GM18505 (cell line): Measurements from ENCODE around the gene ZBTB7C.

Experiments
- ATAC-seq: cut with Tn5 transposase; IDR thresholded peaks from one replicate; pipeline ENCODE4 v1.9.1; 2021; ENCODE audit not compliant: unreplicated experiment
- POLR2A ChIP-seq: IDR thresholded peaks from 4 replicates; pipeline ENCODE4 v1.6.1; 2011; ENCODE audit warnings: borderline replicate concordance; ENCODE audit not compliant: insufficient read depth, insufficient read length; ENCODE audit errors: extremely low read depth

Gene ZBTB7C

DNA sequence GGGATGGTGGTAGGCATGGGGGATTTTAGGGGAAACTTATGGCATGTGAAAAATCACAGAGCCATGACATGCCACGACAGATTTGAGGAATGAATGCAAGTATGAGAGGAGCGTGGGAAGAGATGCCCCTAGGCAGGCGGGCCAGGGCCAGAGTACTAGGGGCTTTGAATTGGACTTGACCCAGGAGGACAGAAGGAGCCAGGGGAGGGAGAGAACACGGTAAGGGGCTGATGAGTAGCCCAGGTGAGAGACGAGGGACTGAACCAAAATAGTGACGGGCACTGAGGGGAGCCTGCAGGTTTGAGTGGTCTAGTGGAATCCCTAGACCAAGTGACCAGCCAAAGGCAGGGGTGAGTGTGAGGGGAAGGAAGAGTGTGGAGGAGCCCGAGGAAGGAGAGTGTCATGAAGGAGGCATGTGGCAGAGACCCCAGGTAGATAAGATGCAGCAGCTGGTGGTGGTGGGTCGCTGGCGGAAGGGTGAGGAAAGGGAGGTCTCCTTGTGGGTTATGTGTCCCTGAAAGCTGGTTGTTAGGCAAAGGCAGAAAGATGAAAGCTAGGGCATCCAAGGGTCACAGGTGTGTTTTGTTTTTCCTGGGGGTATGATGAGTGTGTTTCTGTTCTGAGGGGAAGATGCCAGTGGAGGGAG lies 48.7 kb downstream of the ZBTB7C start:
- no peak for TF ChIP-seq POLR2A
- no peak for ATAC-seq

DNA sequence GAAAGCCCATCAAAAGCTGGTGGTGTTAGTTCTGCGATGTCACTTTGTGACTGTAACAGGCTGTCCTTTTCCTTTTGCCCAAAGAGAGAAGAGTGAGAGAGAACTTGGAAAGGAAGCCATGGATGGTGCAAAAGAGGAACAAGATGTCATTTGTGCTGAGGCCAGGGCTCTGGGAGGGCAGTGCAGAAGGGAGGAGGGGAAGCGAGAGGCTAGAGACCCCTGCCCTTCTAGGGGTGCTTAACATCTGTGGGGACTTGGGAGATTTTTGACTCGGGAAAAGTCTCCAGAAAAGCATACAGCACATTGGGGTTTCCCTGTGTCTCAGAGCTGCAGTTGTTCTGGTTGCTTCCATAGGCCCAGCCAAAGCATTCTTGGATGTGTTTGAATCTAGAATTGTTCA lies 49.6 kb downstream of the ZBTB7C start:
- ATAC-seq, result no peak
- no peak for TF ChIP-seq POLR2A

DNA sequence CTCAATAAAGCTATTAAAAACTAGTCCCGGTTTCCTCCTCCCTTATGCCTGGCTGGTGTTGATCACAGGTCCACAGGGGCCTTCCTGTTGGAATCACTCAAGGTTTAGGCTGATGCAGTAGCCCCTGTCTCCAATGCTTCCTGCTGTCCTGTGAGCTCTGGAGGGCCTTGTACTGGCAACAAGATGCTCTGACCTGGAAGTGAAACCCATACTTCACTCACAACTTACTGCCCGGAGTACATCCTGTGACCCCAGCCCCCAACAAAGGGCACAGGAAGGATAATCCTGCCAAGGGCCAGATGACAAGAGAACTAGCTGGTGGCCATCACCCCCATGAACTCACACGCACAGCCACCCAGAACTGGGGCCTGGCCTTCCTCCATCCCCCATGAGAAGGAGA lies 50.3 kb downstream of the ZBTB7C start:
- no peak for ATAC-seq
- TF ChIP-seq POLR2A, result no peak

DNA sequence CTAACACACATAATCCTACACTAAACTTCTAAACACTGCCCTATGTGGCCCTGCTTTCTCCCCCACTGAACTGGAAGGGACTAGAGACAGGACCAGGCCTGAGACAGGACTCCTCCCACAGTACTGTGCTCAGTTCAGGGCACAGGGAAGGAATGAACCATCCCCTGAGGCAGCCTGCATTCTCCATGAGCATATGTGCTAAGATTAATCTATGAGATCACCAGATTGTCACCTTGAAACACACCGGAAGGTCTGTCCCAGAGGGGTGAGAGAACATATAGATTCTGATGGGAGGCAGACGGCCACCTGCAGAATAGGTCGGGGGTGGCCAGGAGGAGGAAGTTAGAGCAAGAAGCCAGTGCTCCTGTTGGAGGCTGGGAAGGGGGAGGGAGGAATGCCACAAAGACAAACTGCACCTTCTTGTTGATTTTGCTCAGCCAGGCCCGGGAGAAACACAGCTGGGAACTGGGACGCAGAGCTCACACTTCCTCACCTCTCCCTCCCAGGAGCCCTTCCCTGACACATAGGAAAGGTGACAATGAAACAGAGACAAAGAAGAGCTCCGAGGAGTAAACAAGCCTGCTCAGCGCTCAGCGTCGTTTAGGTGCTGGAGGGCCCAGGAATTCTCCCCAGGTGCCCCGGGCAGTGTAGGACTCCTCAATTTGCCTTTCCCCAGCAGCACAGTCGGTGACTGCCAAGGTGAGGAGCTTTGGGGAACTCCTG lies 52.1 kb downstream of the ZBTB7C start:
- no peak for ATAC-seq
- no peak for TF ChIP-seq POLR2A

DNA sequence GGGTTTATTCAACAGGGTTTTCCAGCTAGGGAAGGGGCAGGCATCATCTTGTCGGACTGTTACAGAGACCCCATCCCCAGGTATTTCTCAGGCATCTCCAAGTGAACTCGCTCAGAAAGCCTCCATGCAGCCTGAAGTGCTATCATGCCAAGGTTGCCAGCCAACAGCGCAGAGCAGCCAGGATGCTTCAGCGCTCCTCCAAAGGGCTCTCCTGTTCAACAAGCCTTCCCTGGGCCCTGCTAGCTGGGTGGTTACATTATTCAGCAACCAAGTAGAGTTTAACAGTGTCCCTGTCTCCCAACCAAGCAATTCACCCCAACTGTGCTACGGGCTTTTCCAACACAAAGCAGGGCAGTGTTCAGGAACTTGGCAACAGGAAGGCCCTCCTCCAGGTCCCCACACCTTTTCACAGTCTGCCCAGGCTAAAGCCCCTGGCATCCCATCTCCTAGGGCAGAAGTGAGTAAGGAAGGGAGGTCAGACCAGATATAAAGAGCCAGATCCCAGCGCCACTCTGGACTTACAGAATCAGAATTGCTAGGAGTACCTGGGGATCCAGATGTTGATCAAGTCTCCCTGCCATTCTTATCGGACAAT lies 52.9 kb downstream of the ZBTB7C start:
- TF ChIP-seq POLR2A, result no peak
- ATAC-seq, result no peak

DNA sequence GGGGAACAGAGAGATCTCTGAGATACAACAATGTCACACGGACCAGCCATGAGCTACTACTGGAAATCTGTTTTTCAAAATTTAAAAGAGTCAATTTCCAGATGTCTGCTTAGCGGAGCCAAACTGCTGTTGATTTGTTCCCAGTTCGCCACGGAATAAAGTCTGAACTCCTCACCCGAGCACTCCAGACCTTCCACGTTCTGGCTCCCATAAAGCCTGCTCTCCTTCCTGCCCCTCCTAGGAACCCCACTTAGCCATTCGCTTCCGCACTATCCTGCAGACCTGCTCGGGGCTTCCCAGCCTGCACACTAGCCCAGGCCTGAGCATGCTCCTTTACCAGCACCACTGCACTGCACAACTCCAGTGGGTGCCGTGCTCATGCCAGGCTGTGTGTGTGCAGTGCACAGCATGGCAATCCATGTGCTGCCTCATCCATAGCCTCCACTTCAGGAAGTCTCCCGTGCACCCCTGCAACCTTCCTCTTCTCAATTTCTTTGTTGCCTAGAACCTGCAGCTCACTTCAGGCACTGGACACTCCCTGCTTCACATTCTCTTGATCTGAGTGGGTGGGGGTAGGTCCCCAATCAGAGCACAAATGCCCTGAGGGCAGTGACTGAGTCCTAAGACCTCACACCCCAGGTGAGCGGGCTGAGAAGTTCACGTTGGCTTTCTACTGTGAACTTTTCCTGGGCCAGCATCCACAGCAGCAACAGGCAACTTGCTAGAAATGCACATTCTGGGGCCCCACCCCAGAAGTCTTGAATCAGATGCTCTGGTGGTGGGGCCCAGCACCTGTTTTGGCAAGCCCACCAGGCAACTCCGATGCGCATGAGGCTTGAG lies 53.7 kb downstream of the ZBTB7C start:
- TF ChIP-seq POLR2A, result no peak
- no peak for ATAC-seq

DNA sequence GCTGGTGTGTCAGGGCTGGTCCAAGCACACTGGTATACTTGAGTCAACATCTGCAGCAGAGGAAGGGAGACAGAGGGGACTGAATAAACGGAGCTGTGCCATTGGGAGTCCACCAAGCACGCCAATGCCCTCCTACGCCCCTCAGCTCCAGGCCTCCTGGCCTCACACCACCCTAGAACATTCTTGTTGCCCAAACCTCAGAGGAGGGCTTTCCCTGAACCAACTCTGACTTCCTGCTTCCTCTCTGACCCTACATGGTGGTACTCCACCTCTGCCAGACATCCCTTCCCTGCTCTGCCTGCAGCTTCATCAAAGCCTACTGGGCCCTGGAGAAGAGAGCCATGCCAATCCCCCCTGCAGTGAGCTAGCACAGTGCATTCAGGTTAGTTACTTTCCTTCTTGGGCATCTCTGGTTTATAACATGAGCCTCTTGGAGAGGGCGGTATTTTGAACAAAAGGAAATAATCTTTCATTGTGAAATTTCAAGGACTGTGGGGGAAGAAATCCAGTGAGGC lies 54.4 kb downstream of the ZBTB7C start:
- no peak for TF ChIP-seq POLR2A
- ATAC-seq, result no peak

DNA sequence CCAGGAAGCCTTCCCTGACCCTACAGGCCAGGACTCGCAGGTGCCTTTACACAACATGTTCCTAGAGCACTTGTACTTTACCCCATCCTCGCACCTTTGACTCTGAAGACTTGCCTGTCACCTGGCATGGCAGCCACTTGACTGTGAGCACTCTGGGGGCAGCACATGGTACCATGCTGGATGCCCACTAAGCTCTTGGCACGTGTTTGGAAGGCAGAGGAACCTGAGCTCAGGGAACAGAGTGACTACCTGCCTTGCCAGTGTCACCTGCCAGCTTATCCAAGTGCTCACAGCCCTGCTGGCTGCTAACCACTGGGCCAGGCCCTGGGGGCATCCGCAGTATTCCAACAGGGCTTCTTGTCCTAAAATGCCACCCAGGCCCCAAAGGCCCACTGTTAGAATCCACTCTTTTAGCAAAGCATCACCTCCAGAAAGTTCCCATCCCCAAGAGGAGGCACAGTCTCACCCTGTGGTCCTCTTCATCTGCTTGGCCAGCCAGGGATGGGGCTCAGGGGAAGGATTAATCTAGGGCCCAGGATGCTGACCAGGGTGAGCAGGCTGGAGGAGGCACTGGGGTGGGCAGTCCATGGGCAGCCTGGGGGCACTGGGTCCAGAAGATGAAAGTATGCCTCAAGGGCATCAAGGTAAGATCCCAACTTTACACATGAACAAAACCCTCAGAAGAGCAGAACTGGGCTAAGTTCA lies 57.0 kb downstream of the ZBTB7C start:
- TF ChIP-seq POLR2A, result no peak
- no peak for ATAC-seq

DNA sequence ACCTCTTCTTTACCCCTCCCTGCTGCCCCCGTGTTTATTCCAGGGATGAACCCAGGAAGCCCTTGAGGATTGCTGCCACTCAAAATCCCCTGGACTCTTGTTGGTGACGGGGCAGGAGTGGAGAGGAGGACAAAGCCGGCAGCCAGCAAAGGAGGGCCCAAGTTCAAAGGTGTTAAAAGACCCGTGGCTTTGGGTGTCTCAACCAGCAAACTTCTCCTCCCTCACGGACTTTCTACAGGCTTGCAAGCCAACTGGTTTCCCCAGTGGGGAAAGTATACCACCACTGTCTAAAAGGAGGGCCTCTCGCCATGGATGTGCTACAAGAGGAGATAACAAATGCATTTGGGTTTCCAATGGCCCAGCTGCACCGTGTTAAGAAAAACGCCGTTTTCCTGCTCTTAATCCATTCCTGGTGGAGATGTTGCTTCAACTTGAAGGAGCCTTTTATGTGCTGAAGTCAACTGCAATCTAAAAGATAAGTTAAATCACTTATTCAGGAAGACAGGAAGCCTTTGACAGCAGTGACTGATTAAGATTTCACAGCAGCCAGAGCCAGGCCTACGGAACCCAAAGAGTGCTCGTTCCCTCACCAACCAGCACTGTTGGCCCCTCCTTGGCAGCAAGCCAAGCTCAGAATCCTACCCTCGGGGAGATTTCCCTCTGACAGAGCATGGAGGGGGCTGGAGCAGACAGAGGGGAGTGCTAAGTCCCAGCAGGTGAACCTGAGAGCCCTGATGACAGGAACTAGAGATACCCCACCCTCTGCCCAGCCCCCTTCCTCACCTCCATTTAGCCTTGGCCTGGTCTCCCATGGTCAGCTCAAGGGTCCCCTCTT lies 57.8 kb downstream of the ZBTB7C start:
- ATAC-seq, result no peak
- no peak for TF ChIP-seq POLR2A

DNA sequence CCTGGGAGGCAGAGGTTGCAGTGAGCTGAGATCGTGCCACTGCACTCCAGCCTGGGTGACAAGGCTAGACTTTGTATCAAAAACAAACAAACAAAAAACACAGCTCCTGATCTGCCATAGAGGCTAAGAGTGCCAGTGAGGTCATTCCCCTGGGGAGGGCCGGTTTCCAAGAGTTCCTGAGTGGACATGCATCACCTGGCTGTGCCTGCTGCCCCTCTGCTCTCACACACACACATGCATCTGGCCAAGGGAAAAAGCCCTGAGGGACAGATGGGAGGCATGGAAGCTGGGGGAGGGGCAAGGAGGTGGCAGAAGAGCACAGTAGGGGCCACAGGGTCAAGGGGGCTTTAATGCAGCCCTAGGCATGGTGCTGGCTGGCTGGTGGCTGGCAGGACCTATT lies 60.4 kb downstream of the ZBTB7C start:
- no peak for ATAC-seq
- TF ChIP-seq POLR2A, result no peak

DNA sequence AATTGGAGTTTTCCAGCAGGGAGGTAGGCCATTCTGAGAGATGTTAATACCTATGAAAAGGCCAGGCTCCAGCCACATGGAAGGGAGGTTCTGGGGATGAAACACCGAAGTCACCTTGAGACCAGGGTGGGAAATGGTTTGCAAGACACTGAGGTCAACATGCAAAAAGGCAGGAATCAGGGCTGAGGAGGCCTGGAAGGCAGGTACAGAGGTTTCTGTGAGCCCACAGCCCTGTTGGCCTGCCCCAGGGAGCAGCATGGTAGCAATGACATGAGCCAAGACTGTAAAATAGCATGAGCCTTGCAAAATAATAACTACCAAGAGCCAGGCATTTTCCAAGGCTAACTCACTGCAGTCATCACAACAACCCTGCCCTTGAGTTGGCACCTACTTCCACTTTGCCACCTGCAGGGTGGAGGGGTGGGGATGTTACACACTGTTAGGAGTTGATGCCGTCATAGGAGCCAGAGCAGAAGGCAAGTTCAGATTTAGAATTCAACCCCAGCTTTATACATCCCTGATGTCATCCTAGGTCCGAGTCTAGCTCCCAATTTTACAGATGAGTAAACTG lies 61.3 kb downstream of the ZBTB7C start:
- no peak for TF ChIP-seq POLR2A
- ATAC-seq, result no peak
